Kidney glomerular epithelial cell (primary cell): ENCODE data around the gene ACSF3.
"Not testable (repeated sequence)": the region's sequence is repeated elsewhere in the genome, so short reads cannot be mapped to it uniquely, and the experiment has no call there.

Source experiments
- DNase-seq: peaks from one replicate; lab custom pipeline; 2025; lab: John Stamatoyannopoulos, UW

ACSF3 gene

DNA sequence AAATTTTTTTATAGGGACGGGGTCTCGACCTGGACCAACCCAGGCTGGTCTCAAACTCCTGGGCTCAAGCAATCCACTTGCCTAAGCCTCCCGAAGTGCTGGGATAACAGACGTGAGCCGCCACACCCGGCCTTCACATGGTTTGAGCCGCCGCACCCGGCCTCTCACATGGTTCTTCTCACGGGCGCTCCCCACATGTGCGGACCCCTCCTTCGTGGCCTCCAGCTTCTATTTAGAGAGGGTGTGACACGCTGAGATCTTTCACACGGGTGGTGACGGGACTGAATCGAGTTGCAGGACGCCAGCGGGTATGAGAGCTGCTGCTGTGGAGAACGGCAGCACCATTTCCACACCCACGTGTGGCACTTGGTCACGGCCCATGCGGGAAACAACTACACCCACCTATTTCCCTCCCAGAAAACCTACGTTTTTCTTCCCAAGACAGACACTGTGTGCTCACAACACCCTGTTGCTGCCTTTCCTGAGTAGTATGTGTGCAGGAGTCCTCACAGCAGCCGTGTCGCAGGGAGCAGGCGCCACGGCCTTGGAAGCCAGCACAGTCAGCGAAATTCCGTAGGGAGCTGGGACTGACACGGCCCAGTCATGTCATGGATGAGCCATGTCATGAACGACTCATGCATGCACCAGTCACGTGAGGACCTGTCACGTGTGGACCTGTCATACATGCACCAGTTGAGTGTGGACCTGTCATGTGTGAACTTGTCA, 20.1 kb upstream of the ACSF3 start:
- no peak for DNase-seq

DNA sequence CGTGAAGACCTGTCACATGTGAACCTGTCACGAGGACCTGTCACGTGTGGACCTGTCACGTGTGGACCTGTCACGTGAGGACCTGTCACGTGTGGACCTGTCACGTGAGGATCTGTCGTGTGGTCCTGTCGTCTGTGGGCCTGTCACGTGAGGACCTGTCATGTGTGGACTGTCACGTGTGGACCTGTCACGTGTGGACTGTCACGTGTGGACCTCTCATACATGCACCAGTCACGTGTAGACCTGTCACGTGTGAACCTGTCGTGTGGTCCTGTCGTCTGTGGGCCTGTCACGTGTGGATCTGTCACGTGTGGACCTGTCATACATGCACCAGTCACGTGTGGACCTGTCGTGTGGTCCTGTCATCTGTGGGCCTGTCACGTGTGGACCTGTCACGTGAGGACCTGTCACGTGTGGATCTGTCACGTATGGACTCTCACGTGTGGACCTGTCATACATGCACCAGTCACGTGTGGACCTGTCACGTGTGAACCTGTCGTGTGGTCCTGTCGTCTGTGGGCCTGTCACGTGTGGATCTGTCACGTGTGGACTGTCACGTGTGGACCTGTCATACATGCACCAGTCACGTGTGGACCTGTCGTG, 19.5 kb upstream of the ACSF3 start:
- not testable (repeated sequence) for DNase-seq

DNA sequence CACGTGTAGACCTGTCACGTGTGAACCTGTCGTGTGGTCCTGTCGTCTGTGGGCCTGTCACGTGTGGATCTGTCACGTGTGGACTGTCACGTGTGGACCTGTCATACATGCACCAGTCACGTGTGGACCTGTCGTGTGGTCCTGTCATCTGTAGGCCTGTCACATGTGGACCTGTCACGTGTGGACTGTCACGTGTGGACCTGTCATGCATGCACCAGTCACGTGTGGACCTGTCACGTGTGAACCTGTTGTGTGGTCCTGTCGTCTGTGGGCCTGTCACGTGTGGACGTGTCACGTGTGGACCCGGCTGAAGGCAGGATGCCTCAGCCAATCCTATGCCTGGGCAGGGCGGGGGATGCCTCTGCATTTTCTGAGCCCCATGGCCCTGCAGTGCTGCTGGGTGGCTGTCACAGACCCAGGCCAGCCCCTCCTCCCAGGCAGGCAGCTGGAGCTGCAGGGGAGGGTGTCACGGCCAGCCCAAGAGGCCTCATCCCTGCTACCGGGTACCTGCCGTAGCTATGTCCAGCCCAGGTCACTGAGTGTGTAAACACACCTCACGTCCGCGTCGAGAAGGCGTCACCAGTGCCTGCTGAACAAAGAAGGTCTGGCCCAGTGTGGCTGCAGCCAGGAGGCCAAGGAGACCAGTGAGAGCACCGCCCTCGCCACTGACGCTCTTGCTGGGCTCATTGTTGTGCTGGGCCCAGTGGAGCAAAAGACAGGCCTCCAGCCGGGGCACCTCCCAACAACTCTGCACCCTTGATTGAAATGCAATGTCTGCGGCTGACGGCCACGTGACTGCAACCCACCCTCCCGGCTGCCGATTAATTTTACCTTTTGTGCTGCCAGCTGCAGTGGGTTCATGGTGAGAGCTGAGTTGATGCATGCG, 18.6 kb upstream of the ACSF3 start:
- no peak for DNase-seq

DNA sequence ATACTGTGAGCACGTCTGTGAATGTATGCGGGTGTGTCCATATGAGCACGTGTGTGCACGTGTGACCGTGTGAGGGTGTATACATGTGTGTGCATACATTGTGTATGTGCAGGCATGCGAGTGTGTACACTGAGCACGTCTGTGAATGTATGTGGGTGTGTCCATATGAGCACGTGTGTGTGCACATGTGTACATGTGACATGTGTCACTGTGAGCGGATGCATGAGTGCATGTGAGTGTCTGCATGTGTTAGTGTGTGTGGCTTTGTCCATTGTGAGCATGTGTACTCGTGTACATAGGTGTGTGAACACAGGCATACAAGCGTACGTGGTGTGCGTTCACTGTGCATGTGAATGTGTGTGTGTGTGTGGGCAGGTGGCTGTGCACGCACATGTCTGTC, 17.5 kb upstream of the ACSF3 start:
- no peak for DNase-seq

DNA sequence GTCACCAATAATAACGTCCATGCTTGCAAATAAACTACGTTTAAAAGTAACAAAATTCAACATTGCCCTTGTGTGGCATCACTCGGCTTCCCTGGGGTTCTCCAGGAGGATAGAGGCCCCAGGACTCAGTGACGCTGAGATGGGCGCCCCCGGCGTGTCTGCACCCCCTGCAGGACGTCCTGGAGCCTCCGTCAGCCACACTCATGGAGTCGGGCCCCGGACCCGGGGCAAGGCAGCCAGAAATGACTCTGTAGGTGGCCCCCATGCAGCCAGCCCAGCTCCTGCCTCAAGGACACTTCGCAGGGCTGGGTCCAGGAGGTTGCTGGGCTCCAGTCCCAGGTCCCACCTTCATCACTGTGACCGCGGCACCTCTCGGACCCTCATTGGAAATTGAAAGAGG, 16.6 kb upstream of the ACSF3 start:
- DNase-seq = no peak

DNA sequence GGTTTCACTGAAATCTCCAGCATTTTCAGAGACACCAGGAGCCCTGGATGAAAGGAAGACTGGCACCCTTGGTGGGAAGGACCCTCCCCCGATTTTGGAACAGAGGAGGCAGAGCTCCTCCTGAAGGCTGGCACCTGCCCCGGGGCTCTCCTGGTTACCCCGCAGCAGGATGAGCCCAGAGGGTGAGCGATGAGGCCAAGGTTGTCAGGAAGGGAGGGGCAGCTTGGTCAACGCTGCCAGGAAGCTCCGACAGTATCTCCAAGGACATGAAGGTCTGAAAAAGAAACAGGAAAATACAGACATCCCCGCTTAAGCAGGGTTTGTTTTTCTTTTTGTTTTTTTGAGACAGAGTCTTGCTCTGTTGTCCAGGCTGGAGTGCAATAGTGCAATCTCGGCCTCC, 15.5 kb upstream of the ACSF3 start:
- no peak for DNase-seq

DNA sequence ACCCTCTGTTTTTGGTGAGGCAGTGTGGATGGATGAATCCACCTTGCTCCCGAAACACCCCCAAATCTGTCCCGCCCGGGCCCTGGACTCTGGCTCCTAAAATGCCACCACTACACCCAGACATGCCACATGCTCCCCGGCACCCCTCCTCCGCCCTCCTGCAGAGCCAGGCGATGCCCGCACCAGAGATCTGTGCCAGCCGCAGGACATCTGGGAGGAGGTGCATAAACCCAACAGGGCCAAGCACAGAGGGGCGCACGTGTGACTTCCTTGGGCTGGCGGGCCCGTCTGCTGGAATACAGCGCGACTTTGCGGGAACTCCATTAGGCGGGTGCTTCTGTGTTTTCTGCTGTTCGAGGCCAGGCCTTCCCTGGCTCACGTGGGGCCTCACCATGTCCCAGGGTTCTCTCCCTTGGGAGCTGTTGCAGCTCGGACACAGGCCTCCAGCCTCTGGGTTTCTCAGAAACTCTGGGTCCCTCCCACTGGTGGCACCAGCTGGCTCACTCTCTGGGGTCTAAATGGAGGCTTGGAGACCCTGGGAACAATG, 14.1 kb upstream of the ACSF3 start:
- no peak for DNase-seq

DNA sequence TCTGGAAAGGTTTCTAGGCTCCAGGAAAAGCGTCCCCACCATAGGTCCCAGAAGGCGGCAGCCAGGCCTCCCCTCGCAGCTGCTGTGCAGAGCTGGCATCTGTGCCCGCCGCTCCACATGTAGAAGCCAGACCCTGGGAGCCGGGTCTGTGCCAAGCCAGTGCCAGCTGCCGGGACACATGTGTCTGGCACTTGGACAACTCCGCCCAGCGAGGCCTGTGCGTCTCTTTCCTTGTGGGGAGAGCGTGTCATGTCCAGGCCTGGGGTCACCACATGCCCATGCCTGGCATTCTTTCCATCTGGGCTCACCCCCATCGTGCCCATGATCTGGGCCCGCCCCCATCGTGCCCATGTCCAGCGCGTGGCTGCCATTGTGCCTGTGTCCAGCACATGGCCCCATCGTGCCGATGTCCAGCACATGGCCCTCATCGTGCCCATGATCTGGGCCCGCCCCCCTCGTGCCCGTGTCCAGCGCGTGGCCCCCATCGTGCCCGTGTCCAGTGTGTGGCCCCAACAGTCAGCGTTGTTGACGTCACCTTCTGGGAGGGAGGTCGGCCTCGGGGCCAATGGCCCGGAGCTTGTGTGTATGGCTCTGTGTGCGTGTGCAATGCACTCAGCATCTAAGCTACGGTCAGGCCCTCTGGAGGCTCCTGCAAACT, 13.3 kb upstream of the ACSF3 start:
- DNase-seq = no peak

DNA sequence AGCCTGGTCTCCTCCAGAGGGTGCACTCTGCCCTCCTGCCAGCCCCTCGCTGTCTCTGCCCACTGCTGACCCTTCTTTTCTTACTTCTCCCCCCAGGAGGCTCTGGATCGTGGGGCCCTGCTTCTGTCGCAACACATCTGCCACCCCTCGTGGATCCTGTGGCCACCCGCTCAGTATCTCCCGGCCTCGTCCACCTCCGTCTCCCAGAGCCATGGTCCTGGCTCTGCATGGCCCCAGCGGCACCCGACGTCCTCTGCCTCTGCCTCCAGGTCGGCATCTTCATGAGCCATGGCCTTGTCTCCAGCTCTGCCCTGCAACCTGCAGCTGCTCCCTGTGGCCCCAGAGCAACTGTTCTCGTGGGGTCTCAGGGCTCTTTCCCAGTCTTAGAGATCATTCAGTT, 12.1 kb upstream of the ACSF3 start:
- no peak for DNase-seq

DNA sequence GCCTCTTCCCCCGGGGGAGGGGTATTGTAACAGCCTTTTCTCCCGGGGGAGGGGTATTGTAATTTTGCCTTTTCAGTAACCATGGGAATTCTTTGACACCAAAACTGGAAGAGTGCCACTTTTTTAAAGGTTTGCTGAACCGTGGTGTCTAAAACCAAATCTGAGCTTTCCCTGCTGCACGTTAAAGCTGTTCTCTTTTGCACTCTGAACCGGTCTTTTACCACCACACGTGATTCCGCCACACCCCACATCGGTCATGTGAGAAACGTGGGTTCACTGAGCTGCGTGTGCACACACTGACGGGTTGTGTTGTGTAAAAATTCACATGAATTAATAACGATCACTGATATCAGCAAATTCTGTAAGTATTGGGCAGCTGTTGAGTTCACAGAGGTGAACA, 9.2 kb upstream of the ACSF3 start:
- DNase-seq = no peak

DNA sequence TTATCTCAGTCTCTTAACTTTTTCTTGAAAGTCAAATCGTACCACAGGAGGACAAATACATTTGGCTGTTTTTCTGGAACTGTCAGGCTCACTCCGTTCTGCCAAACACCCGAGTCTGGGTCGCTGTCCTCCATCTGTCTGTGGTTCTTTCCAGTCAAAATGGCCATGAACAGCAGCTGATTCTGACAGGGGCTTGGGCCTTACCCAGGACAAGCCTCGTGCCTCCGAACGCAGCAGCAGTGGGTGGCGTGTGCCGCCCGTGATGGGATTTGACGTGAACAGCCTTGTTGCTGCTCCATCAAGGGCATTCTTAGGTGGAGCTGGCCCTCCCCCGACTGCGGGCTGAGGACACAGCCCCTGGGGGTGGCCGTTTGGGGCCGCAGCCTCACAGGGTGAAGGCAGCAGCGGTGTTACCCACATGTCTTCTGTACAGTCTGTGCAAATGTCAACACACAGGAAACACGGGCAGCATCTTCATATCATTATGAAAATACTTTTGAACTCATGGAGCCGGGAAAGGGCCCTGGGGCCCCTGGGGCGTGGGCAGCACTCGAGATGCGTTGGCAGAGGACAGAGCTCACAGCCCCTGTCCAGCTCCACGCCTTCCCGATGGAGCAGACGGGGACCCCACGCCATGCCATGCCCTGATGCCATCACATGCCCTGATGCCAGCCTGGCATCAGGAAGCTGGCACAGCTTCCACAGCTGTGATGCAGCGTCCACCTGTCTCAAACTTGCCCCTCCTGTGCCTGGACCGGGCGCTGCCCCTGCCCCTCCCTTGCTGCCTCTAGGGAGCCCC, 8.6 kb upstream of the ACSF3 start:
- no peak for DNase-seq

DNA sequence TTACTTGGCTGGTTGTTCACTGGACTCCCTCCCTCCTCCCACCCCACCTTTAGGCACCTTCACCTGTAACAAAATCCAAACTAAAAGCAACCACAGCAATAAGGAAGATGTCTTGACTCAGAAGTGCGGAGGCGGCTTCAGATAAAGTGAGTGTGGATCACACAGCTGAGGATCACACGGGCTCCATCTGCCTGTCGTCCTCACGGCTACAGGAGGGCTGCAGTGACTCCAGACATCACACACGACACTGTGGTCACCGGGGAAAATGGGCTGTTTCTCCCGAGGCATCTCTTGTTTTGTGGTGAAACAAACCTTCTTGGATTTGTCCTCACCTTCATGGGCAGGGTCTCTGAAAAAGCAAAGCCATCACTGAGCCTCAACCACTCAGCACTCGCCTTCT, 7.9 kb upstream of the ACSF3 start:
- no peak for DNase-seq

DNA sequence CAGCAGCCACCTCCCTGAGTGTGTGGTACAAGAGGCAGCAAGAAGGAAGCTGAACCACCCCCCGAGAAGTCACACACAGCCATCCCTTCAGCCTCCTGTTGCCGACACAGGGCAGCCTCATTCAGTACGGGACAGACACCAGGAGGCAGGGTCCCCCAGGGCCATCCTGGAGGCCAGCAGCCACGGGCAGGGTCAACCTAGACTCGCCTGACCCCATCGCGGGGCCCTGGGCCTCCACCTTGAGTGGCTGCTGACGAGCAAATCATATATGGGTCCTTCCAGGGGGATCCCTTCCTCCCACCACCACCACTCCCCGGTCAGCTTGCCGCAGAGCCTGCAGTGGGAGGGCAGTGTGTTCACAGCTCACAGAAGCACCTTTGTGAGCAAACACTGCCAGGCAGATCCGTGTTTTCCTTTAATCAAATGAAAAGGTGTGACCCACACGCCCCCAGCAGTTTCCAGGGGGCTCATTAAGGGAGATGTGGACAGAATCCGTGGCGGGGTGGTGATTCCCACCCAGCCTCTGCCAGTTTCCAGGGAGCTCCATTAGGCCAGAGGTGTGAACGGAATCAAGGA, 5.6 kb upstream of the ACSF3 start:
- no peak for DNase-seq

DNA sequence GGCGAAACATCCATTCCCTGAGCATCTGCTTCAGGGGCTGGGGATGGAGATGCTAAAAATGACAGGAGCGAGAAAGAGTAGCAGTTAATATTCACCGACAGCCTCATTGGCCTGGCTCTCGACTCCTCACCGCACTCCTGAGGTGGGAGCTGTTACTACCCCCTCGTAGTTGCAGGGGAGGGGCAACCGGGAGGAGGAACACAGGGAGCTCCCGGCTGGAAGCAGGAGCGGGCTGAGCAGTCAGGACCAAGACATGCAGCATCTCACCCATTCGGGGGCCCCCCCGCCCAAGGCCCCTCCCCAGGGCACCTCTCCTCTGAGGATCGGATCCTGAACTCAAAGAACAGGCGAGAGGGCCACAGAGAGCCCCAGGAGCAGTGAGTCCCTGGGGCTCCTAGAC, 4.5 kb upstream of the ACSF3 start:
- DNase-seq = no peak

DNA sequence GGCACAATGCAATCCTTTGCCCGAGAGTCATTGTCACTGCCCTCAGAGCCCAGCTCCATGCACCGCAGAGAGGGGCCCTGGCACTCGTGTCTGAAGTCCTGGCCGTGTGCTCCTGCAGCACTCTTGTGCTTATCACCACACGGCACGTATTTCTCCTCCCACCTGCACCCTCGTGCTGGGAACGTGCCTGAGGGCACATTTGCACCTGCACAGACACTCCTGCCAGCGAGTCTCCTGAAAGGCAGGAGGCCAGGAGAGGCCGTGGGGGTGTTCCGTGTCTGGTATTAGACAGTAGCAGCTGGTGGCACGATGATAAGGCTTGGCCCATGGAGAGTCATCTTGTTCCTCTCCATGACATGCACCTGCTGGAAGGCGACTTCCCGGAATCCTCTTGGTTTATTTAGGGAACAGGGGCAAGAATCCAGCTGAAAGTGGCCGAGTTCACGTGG, 3.4 kb upstream of the ACSF3 start:
- DNase-seq = no peak

DNA sequence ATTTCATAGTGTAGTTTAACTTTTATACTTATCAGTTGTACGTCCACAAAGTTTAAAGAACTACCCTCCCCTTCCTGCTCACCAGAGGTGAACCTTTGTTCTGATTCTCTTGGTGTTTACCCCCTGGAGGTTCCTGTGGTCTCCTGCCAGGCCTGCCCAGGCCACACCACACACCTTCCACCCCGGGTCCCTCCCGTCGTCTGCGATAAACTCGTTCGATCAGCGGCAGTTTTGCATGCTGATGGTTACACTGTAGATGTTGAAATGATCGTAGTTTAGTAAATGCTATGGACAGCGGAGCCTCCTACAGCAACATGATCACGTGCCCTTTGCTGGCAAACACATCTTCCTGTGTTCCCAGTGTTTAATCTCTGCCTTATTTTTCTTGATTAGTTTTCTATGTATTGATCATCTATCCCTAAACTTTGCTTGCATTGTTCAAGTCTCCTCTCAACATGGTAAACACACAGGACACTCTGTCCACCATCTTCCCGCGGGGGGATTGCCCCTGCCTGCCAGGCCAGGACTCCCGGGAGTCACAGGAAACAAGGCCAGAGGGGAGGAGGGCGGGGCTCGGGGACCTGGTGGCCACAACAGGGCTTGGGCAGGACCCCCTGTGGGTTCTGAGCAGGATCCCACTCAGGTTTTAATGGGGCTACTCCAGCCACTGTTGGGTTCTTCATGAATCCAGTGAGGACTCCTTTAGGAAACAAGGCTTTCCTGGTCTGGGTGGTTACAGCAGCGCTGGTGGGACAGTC, 2.8 kb upstream of the ACSF3 start:
- no peak for DNase-seq

DNA sequence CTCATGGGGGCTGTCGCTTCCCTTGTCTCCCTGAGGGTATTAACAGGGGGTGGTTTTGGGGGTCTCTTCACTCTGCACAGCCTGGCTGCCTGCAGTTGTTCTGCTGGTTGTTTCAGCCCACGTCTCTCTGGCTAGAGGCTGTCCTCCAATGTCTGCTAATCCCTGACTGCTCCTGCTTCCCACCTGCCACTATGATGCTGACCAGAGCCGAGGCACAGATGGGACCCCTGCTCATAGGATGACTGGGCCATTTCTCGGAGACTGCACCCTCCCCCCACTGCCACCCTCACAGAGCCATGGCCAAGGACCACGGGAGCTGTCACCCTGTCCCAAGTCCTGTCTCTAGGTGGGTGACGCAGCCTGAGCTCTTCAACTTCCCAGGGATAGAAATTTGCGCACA, 1.6 kb upstream of the ACSF3 start:
- DNase-seq = no peak

DNA sequence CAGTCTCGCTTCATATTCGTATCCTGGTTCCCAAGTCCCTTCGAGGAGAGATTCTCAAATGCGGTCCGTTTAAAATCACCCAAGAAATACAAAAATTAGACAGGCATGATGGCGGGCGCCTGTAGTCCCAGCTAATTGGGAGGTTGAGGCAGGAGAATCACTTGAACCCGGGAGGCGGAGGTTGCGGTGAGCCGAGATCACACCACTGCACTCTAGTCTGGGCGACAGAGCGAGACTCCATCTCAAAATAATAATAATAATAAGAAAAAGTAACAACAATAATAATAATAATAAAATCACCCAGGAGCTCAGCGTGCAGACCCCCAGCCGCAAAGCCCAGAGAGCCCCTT, 425 bp upstream of the ACSF3 start:
- DNase-seq = not testable (repeated sequence)

DNA sequence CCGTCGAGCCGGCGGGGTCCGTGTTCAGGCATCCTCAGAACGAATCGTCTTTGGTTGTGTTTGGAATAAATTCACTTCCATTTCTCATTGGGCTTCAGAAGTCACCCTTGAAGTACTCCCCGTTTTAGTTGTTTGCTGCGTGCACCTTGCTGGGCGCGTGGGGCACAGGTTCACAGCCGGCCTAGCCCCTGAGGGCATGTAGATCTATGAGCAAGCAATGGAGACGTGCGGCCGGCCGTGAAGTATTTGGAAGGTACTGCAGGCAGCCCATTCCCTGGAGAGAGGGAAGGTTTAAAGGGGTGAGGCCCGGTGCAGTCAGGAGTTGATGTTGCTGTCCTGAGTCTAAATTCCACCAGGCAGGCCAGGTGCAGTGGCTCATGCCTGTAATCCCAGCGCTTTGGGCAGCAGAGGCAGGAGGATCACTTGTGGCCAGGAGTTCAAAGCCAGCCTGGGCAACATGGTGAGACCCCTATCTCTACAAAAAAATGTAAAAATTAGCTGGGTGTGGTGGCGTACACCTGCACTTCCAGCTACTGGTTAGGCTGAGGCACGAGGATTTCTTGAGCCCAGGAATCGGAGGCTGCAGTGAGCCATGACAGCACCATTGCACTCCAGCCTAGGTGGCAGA, 714 bp downstream of the ACSF3 start:
- no peak for DNase-seq

DNA sequence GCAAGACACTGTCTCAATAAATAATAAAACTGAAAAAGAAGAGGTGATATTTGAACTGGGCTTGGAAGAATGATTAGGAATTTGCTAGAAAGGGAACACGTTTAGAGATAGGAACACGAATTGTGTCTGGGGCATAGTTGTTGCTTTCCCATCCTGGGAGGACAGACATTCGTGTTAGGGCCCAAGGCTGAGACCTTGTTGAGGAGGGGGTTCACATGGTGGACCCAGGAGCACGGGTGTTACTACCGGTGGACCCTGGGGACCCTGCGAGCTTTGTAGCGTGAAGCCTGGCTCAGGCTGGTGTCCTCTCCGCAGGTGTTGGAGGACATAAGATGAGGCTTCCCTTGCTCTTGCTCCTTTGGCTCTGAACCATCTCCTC, 1.2 kb downstream of the ACSF3 start:
- no peak for DNase-seq
